Measurements from ENCODE around the gene P2RX7. TPM values are rescaled to one million over a fixed set of nuclear protein-coding genes. Genes with fewer than 3 reads are reported as not detected.

Gene P2RX7
- total and polyA plus RNA-seq, 9 of the 15 experiments (the other 6 are each of a cell fraction or from before 2014, with no cell fraction given) = 0.04 to 0.65 (median 0.30) TPM

DNA sequence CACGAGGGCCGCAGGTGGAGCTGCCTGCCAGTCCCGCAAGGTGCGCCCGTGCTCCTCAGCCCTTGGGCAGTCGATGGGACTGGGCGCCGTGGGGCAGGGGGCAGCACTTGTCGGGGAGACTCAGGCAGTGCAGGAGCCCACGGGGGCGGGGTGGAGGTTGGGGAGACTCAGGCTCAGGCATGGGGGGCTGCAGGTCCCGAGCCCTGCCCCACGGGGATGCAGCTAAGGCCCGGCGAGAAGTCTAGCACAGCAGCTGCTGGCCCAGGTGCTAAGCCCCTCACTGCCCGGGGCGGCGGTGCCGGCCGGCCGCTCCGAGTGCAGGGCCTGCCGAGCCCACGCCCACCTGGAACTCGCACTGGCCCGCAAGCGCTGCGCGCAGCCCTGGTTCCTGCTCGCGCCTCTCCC lies 39.2 kb upstream of the P2RX7 start:
- CTCF ChIA-PET (ENCODE audit: low intra/inter-chr PET ratio) = no interaction called here
- FAIRE-seq (no peak), ATAC-seq (no peak), DNase-seq (ENCODE audit: extremely low read depth in 1 of 4, low spot score in 3 of 4) (no peak)
- Histone ChIP-seq H3K27me3 (ENCODE audit: control insufficient read depth in 2 of 2, insufficient read depth in 2 of 2, low read length in 2 of 2) (peaks cover 0 to 6% of the 10 kb centered on the region in 2 experiments; a peak in 1 of 5 replicates), H3K27ac (ENCODE audit: extremely low read depth, low read depth, low read length) (no peak overlapping the region), H3K36me3 (ENCODE audit: control insufficient read depth, insufficient read depth, low read length) (no peaks in the 10 kb centered on the region), H3K9me1 (ENCODE audit: control insufficient read depth, insufficient read depth, low read length) (no peaks in the 10 kb centered on the region), H3K4me2 (ENCODE audit: insufficient read depth, low read length) (no peak overlapping the region), H3K9me3 (replicated peaks; ENCODE audit: control insufficient read depth, insufficient read depth, low read depth, low read length) (no peaks in the 10 kb centered on the region), H3K4me1 (replicated peaks in 1 of 2; ENCODE audit: control insufficient read depth in 2 of 2, insufficient read depth in 2 of 2, low read length in 2 of 2) (peaks cover 4 to 13% of the 10 kb centered on the region in 2 experiments; a peak in 3 of 5 replicates), H4K20me1 (replicated peaks; ENCODE audit: control insufficient read depth, insufficient read depth, low read length) (no peaks in the 10 kb centered on the region), H2AFZ (ENCODE audit: low read depth, low read length) (no peak overlapping the region), H3K9ac (ENCODE audit: insufficient read depth in 1 of 2, low read depth in 2 of 2, low read length in 2 of 2) (no peak overlapping the region), H3K79me2 (ENCODE audit: control insufficient read depth, insufficient read depth, low read length) (no peaks in the 10 kb centered on the region), H3K4me3 (no peak overlapping the region)
- intact Hi-C loops (cut with micrococcal nuclease) (loop anchor here (10.0 kb wide), 1 partner anchor 79 kb away; the partner anchor contains the start of gene C12orf43), in situ Hi-C loops (cut with MboI) (no loop called here)
- 82% methylated on average over 24 of the region's 31 CpGs for WGBS (ENCODE audit: insufficient coverage, low coverage, missing lambda C conversion rate)
- TF ChIP-seq ZNF79 (CRISPR knock-in tag; IDR thresholded peaks at IDR 0.05; ENCODE audit: low read depth) (no peak), HCFC1 (IDR thresholded peaks at IDR 0.05; ENCODE audit: low read depth, low read length) (no peak), PHF8 (IDR thresholded peaks at IDR 0.05; ENCODE audit: borderline replicate concordance, low read length) (no peak), PHTF2 (CRISPR knock-in tag; IDR thresholded peaks at IDR 0.05) (no peak), ZNF668 (CRISPR knock-in tag; IDR thresholded peaks at IDR 0.05) (no peak), MBD2 (IDR thresholded peaks at IDR 0.05; ENCODE audit: borderline replicate concordance, low read depth) (no peak), ERF (CRISPR knock-in tag; IDR thresholded peaks at IDR 0.05) (no peak), ZC3H11A (IDR thresholded peaks at IDR 0.05; ENCODE audit: low read depth, low read length) (no peak), CREM (IDR thresholded peaks at IDR 0.05; ENCODE audit: low read depth) (no peak), GTF2F1 (IDR thresholded peaks at IDR 0.05; ENCODE audit: low read depth, low read length) (no peak), ZNF431 (CRISPR knock-in tag; IDR thresholded peaks at IDR 0.05) (no peak), ATF1 (CRISPR knock-in tag; IDR thresholded peaks at IDR 0.05) (no peak), ATF1 (tag; IDR thresholded peaks at IDR 0.05) (no peak)
- TF ChIP-seq, protein P1, sequence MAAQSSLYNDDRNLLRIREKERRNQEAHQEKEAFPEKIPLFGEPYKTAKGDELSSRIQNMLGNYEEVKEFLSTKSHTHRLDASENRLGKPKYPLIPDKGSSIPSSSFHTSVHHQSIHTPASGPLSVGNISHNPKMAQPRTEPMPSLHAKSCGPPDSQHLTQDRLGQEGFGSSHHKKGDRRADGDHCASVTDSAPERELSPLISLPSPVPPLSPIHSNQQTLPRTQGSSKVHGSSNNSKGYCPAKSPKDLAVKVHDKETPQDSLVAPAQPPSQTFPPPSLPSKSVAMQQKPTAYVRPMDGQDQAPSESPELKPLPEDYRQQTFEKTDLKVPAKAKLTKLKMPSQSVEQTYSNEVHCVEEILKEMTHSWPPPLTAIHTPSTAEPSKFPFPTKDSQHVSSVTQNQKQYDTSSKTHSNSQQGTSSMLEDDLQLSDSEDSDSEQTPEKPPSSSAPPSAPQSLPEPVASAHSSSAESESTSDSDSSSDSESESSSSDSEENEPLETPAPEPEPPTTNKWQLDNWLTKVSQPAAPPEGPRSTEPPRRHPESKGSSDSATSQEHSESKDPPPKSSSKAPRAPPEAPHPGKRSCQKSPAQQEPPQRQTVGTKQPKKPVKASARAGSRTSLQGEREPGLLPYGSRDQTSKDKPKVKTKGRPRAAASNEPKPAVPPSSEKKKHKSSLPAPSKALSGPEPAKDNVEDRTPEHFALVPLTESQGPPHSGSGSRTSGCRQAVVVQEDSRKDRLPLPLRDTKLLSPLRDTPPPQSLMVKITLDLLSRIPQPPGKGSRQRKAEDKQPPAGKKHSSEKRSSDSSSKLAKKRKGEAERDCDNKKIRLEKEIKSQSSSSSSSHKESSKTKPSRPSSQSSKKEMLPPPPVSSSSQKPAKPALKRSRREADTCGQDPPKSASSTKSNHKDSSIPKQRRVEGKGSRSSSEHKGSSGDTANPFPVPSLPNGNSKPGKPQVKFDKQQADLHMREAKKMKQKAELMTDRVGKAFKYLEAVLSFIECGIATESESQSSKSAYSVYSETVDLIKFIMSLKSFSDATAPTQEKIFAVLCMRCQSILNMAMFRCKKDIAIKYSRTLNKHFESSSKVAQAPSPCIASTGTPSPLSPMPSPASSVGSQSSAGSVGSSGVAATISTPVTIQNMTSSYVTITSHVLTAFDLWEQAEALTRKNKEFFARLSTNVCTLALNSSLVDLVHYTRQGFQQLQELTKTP (IDR thresholded peaks at IDR 0.05; ENCODE audit: low read depth in 1 of 2, partially characterized antibody in 2 of 2) = no peak
- TF ChIP-seq, protein P2, sequence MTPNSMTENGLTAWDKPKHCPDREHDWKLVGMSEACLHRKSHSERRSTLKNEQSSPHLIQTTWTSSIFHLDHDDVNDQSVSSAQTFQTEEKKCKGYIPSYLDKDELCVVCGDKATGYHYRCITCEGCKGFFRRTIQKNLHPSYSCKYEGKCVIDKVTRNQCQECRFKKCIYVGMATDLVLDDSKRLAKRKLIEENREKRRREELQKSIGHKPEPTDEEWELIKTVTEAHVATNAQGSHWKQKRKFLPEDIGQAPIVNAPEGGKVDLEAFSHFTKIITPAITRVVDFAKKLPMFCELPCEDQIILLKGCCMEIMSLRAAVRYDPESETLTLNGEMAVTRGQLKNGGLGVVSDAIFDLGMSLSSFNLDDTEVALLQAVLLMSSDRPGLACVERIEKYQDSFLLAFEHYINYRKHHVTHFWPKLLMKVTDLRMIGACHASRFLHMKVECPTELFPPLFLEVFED (CRISPR knock-in tag; conservative IDR thresholded peaks at IDR 0.05) = no peak
- no TSS peak for BruUV-seq (replicated peaks)
- POLR2A ChIA-PET = interaction anchor here (1.0 kb wide), 1 partner anchor 9 kb away, joined by 3 read pairs; no protein-coding TSS in a partner anchor
